NCI-H82 treated with DMSO at 0.1 percent for 48 hours (cell line): ENCODE data around the gene TYMS.

Experiments used
- DNase-seq: peaks from one replicate; lab custom pipeline; 2025; ENCODE audit not compliant: unreplicated experiment; lab: John Stamatoyannopoulos, UW

The TYMS gene

GRCh38 chr18:710418-711300, 53.2 kb downstream of the TYMS start:
- no peak for DNase-seq

GRCh38 chr18:711310-711656, 53.8 kb downstream of the TYMS start:
- no peak for DNase-seq

GRCh38 chr18:711657-712400, 54.4 kb downstream of the TYMS start:
- DNase-seq, result no peak

GRCh38 chr18:712401-713134, 55.1 kb downstream of the TYMS start, which contains the start of gene ENOSF1:
Gene ENOSF1 (minus strand): TSS chr18:712630. CDS start chr18:712587, 43 bp downstream.
- no peak for DNase-seq

- no peak for DNase-seq
Observed at GRCh38 chr18:713135-713490, 55.7 kb downstream of the TYMS start.

- DNase-seq, result no peak
Observed at GRCh38 chr18:715626-716025, 58.2 kb downstream of the TYMS start.

GRCh38 chr18:717003-717402, 59.5 kb downstream of the TYMS start:
- DNase-seq, result no peak
